Stimulated activated CD8-positive, alpha-beta memory T cell treated with anti-CD3 and anti-CD28 coated beads, Interleukin-4, amount 100 ng/mL, for 24 hours (primary cell): Measurements from ENCODE around the gene CCDC126.
"Not testable (repeated sequence)": the region's sequence is repeated elsewhere in the genome, so short reads cannot be mapped to it uniquely, and the experiment has no call there.

Experiments
- DNase-seq: peaks from one replicate; pipeline ENCODE4 v3.0.0-alpha.2; 2020; ENCODE audit warnings: low read depth

Gene CCDC126, protein sequence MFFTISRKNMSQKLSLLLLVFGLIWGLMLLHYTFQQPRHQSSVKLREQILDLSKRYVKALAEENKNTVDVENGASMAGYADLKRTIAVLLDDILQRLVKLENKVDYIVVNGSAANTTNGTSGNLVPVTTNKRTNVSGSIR

GRCh38 chr7:23597094-23598091, at the start of gene CCDC126:
Gene CCDC126, plus strand, starts transcription at chr7:23597382. Its CDS starts 13,934 bp downstream, at chr7:23611316.
- peak; percentile 79 for DNase-seq

DNA sequence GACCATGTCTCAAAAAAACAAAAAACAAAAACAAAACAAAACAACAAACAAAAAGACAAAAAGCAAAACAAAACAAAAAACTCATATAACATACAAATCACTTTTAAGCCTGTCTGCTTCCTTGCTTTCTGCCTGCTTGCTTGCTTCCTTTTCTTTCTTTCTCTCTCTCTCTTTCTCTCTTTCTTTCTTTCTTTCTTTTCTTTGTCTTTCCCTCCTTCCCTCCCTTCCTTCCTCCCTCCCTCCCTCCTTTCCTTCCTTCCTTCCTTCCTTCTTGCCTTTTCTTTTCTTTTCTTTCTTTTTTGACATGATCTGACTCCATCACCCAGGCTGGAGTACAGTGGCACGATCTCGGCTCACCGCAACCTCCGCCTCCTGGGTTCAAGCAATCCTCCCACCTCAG, 49.5 kb upstream of the CCDC126 start:
- DNase-seq: no peak

- no peak for DNase-seq
These were observed 38.9 kb upstream of the CCDC126 start for GRCh38 chr7:23558303-23558702.

- DNase-seq: peak; percentile 63
These were observed 26.5 kb upstream of the CCDC126 start for GRCh38 chr7:23570592-23571200.

DNA sequence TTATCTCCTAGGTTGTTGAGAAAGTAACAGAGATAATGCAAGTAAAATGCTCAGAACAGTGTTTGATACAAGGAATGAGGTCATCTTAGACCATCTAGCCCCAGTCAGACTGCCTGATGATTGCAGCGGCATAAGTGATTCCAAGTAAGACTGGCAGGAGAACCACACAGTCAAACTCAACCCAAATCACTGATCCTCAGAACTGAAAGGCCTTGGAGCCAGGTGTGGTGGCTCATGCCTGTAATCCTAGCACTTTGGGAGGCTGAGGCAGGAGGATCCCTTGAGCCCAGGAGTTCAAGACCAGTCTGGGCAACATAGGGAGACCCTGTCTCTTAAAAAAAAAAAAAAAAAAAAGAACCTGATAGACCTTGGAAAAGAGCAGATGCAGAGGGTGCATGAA, 15.2 kb upstream of the CCDC126 start:
- not testable (repeated sequence) for DNase-seq

GRCh38 chr7:23585304-23585703, 11.9 kb upstream of the CCDC126 start:
- DNase-seq: not testable (repeated sequence)

DNA sequence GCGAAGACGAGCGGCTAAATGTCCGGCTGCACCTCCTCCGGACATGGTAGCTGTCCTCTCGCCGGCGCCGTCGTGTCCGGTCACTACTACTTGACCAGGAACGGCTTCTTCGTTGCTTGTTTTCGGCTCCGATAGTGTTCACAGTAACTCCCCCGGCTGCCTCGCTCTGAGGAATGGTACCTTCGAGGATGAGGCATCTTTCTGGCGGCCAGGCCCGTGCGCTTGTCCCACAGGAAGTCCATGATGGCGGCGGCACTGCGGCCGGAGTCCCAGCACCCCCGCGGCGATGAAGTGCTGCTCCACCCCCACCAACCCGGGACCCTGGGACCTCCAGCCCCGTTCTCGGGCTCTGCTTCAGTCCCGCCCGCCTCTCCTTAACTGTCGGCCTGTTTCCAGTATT, 11.0 kb upstream of the CCDC126 start:
- DNase-seq: no peak

DNA sequence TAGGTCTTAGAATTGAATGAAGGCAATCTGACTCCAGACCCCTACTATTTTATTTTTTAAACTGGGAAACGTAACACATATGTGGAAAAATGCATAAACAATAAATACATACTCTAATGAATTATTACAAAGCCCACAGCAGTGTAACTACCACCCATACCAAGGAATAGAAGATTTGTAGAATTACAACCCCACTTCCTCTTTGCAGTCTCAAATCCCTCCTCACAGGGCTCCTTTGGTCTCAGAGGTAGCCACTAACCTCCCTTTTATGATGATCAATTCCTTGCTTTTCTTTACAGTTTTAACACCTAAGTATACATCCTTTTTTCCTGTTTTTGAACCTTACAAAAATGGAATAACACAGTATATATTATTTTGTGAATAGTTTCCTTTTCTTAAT, 6.7 kb upstream of the CCDC126 start:
- no peak for DNase-seq

DNA sequence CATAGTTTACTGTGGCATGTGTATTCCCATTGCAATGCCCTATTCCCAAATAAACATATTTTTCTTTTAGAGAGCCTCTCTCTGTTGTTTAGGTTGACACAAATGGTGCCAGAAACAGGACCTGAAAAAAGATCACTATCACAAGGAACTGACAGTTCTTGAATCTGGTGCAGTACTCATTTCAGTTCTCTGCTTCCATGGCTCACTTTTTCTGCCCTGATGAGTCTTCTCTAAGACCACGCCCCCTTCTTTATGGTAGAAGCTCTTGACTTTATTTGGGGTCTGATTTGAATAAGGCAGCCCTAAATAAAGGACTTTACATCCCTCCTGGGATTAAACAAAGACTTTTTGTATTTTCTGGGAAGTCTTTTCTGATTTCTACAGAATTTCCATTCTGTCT, 3.5 kb upstream of the CCDC126 start:
- no peak for DNase-seq

DNA sequence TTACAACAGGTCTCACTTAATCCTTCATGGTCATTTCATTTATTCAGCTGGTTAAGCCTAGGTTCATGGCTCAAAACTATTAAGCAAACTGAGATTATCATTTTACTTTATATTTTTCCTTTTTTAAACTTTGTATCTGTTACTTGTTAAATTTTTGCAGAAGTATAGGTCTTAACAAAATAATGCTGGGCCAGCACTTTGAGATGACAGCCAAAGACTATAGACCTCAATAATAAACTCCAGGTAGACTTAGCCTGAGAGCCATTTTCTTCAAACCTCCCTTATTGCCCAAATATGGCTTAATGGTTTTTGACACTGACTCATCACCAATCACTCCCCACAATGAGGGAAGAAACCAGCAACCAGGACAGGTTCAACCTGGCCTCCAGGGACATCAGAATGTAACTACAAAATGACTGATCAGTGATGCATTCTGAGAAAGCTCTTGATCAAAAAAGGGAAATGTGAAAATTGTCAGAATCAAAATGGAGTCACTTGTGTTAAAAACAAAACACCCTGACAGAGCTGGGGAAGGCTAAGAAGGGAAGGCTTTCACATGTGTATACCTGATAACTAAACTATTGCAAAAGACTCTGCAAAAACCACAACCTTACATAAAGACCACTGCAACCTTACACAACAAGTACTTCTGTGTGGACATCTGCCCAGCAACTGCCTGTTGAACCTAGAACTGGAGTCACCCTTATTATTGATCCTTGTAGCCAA, 2.1 kb upstream of the CCDC126 start:
- DNase-seq: peak; percentile 7

- DNase-seq: no peak
These were observed 1.1 kb downstream of the CCDC126 start for GRCh38 chr7:23598296-23598695.

DNA sequence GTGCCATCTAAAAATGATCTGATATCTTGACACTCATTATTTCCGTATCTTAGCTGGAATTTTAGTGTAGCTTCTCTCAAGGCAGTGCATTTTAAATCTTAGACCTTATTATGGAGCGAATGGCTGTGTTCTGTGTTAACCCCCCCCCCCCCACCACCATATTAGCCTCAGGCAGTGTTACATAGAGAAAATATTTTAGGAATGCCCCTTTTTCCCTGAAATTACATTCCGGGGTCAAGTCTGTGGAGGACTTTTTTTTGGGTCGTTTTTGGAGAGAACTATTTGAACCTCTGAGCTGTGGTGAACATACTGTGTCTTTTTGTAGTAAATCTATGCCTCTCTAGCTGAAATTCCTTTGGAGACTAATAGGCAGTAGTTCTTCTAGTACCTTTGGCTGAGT, 3.1 kb downstream of the CCDC126 start:
- DNase-seq: no peak

DNA sequence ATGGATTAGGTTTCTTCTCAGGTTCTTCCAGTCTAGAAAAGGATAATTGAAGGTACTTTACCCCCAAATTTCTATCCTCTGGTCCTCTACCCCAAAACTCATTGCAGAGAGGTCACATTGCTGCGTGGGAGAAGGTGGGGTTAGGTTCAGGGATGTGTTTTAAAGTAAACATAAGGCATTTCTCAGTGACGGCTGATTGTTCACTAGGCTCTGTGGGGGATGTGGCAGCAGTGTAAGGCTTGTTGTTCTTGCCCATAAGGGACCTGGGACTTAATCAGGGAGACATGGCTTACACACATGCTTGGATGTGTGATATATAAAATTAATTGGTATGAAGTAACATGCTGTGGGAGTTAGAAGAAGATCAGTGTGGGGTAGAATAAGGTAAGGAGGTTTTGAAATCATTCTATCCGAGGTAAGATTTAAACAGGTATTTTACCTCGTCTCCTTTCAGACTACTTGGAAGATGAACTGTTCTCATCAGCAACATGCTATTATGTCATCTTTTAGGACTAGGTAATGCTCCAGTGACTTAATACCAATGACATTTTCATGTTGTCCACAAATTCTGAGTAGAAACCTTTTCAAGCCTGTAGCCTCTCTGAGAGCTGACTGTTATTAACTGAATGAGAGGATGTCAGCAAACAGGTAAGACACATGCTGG, 6.6 kb downstream of the CCDC126 start:
- no peak for DNase-seq

GRCh38 chr7:23604296-23604640, 7.1 kb downstream of the CCDC126 start:
- no peak for DNase-seq

DNA sequence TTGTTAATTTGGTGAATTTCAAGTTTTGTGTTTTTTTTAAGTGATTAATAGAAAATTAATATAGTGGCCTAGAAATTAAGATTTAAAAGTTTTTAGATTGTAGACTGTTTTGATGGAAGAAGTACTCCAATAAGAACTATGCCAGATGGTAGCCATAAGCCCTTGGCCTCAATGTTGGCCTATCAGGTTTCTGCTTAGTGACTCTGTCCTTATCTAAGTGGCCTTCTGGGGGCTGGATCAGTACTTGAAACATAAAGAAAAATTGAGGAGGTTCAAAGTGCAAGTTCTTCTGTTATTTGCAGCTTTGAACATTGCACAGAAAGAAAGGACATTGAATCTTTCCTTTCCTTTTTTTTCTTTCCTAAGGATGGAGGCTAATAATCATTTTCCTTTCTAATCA, 9.9 kb downstream of the CCDC126 start:
- no peak for DNase-seq

- DNase-seq: no peak
These were observed 10.7 kb downstream of the CCDC126 start for GRCh38 chr7:23607866-23608265.

- DNase-seq: no peak
These were observed 18.1 kb downstream of the CCDC126 start for GRCh38 chr7:23615331-23615730.

DNA sequence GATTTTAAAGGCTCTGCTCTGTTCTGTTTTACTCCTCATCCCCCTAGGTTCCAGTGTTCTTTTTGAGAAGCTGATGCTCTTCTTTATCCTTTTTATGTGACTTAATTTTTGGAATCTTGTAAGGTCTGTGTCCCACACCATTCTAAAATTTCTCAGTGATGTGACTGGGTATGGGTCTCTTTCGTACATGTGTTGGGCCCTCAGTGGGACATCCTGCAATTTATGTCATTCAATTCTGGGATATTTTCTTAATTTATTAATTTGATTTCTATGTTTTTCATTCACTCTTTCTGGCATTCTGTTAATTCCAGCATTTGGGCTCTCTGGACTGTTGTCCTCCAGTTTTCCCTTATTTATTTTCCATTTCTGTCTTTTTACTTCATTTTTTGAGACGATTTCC, 19.4 kb downstream of the CCDC126 start:
- DNase-seq: no peak

DNA sequence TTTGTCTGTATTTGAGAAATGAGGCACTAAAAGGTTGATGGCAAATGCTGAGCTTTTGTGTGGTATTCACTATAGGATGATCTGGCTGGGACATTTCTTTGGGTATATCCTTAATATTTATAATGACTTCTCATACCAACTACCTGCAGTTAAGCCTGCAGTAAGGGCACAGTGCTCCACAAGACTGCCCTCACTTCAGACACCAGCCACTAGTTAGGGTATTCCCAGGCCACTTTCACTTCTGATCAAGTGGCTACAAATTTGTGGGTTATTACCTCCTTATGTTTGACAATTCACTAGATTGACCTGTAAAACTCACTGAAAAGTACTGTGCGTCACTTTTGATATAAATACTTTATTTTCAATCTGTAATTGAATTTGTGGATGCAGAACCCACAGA, 20.3 kb downstream of the CCDC126 start:
- DNase-seq: no peak

GRCh38 chr7:23618241-23618640, 21.1 kb downstream of the CCDC126 start:
- DNase-seq: no peak

GRCh38 chr7:23619141-23619540, 22.0 kb downstream of the CCDC126 start:
- no peak for DNase-seq

DNA sequence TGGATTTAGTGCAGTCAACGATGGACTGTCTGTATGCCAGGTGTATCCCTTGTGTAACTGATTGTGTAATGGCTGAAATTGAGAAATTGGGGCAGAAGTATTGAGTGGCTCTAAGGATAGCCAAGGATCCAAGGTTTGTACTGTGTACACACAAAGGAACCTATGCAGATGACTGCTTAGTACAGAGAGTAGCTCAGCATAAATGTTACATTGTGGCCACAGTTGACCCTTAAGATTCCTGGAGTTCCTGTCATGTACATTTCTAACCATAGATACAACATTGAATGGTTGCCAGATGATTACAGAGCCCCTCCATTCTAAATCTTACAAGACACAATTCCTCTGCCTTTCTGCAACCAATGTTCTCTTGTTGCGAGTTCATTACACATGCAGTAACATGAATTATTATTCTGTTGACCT, 25.3 kb downstream of the CCDC126 start:
- DNase-seq: no peak
